Stimulated activated CD4-positive, alpha-beta T cell treated with anti-CD3 and anti-CD28 coated beads, Interleukin-4, amount 100 ng/mL, for 1 hour (primary cell): Measurements from ENCODE around the gene SIGLECL1.

ENCODE experiments used
- DNase-seq: peaks from one replicate; pipeline ENCODE4 v3.0.0-alpha.2; 2020

Gene SIGLECL1

DNA sequence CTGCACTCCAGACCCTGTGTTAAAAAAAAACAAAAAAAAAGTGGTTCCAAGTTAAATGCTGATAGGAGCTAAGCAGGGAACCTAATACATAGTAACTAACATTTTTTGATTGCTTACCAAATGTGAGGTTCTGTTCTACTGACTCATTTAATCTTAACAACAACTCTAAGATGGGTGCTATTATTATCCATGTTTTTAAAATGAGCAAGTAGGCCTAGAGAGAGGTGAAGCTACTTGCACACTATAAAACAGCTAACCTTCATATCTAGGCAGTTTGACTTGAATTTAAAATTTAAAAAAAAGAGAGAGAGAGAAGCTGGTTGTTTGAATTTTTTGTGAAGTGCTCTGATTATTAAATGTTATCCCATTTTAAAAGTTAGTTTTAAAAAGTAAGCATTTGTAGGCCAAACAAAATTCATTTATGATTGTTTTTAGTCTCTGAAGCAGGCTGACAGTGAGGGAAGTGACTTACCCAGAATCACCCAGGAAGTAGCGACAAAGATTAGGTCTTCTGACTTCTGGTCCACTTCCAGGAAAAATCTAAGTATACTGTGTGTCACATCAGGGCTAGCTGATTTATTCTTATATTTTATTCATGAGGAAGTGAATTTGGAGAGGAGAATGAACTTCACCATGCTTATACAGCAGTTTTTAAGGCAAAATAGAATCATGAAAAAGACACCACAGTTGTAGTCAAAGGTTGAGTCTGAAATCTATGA is 2.4 kb downstream of the SIGLECL1 start:
- no peak for DNase-seq

DNA sequence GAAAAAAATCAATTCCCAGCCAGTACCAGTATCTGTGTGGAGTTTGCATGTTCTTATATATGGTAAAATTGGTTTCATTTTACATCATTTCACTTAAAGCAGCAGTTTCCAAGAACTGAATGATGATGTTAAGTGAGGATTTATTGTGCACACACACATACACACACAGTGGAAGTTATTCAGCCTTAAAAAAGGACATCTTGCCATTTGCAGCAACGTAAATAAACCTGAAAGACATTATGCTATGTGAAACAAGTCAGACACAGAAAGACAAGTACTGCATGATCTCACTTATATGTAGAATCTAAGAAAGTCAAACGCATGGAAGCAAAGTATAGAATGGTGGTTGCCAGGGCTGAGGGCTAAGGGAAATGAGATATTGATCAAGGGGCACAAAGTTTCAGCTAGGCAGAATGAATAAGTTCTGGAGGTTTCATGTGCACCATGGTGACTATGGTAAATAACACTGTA is 5.3 kb downstream of the SIGLECL1 start:
- DNase-seq, result no peak

DNA sequence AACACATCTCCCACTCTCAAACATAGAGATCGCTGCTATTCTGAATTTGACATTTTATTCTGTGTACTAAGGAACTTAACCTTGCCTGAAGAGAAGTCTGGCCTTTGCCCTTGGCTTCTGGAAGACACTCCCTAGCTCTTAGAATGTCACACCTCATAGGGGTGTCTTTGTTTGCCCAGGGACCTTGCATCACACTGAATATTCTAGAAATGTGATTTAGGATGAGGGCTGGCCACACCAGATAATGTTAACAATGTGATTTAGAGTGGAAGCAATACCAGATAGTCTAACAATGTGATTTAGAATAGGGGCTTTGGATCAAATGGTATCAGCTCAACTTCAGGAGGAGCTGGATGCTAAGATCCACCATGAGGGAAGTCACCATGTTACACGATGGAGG is 6.6 kb downstream of the SIGLECL1 start:
- DNase-seq, result no peak

DNA sequence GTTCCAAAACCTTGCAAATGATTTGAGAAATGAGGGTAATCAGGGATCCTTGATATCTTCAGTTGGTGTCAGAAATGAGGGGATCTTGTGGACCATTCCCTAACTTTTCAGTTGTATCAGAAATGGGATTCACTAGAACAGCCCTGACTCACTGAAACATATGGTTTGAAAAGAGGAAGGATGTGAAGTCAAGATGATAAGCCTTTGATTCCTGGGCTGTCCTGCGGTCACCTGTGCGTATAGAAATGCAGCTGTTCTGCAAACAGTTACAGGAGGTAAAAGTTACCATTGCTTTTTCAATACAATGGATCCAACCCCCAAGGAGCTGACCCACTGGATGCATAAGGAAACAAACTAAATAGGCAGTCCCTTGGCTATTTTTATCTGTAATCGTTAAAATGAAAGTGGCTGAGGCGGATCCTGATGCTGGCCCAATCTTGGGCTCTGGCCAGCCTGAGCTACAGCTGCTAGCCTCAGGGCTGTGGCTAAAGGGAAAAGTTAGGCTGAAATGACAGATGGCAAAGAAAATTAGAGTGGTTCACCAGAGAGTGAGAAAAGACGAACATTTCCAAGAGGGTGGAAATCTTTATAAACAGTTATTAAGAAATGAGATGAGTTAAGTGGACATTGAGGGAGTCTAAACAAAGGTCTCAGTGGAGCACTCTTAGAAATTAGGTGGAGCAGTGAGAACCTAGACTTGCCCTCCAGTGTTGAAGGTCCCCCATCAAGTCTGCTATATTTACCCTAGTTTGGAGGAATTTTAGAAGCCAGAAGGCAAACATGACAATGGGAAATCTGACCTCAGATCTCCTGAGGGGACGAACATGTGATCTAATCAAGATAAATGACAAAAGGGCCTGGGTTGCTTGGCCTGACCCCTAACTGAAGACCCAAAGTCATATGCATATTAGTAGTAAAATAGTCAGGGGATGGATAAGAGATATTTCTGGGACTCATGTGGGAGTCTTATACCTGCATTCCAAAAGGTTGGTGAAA is 7.6 kb downstream of the SIGLECL1 start:
- no peak for DNase-seq

DNA sequence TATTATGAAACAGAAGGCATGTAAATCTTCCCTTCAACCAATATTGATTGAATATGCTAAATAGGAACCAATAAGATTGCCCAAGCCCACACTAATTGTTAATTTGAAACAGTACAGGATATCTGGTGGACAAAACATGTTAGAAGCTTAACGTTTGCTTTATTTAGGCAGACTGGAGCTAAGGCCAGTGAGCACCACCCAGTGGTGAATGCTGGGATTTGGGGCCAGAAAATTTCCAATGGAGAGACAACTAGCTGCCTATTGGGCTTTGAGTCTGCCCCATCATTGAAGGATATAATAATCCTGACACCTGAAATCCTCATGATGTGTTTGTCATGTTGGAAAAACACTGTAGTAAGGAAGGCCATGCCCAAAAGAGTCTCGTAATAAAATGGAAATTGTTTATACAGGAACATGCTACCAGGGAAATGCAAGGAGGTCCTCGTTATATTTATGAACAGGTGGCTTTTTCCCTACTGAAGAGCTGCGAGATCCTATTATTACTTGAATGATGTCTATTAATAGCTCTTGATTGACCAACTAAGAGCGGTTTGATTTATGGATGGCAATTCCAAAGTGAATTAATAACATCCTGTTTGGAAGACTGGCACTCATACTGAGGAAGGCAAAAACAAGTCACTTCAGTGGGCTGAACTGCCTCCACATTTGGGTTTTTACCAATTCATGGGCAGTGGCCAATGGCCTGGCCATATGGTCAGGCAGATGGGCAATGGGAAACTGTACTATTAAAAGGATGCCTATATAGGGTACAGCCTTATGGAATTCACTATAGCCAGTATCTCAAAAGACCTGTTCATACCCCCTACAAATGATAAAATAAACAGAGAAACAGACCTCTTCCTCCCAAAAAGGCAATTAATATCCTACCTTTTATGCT is 8.7 kb downstream of the SIGLECL1 start:
- DNase-seq, result peak; percentile 37

DNA sequence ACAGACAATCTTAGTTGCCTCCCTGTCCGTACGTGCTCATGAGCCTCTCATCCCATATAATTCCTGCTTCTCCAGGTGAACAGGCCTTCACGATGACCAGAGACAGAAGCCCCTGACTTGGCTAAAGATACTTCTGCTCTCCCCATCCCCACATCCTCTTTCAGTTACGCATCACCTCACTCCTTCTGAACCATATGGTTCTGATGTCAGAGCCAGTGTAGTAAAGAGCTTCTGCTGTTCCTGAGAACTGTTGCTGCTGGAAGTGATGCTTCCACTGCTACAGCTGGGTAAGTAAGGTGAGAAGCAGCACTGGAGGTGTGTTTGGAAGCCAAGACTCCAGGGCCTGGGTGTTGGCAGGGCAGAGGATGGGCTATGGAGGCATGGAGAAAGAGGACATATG is 12.9 kb downstream of the SIGLECL1 start:
- DNase-seq, result no peak

DNA sequence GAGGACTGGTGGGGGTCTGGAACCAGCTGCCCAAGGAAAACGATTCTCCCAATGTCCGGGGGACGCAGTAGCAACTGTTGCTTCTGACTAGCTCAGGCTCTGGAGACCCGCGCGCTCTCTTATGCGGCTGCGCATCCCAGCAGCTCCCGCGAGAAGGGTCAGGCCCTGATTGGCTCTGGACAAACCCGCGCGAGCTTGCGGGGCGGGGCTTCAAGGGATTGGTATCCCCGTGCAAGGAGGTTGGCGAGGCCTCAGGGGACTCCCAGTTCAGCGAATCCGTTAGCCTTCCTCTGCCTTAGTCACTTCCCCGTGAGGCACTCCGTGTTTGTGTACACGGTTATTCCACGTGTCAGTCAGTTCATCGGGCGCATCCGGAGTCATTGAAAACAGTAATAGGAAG is 20.2 kb downstream of the SIGLECL1 start:
- no peak for DNase-seq

DNA sequence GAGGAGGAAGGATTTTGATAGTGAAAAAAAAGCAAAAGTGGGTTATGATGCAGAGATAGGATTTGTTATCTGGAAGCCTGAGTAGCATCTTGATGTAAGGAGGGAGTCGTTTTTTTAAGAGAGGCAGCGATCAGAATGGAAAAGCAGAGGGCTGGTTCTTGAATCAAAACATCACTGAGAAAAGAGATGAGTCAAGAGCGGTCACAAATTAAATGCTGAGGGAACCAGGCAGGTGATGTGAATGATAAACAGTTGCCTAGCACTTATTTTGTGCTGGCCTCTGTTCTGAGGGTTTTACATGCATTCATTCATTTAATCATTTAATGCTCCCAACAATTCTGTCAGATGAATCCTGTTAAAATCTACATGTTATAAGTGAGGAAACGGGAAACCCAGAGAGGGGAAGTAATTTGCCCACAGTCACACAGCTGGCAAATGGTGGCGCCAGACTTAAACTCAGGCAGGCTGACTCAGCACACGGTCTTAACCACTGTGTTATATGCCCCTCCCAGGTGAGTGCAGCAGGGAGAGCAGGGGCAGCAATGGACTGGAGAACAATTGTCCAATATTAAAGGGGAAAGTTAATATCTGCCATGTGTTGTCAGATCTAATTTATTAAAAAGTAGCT is 21.4 kb downstream of the SIGLECL1 start:
- DNase-seq, result no peak

DNA sequence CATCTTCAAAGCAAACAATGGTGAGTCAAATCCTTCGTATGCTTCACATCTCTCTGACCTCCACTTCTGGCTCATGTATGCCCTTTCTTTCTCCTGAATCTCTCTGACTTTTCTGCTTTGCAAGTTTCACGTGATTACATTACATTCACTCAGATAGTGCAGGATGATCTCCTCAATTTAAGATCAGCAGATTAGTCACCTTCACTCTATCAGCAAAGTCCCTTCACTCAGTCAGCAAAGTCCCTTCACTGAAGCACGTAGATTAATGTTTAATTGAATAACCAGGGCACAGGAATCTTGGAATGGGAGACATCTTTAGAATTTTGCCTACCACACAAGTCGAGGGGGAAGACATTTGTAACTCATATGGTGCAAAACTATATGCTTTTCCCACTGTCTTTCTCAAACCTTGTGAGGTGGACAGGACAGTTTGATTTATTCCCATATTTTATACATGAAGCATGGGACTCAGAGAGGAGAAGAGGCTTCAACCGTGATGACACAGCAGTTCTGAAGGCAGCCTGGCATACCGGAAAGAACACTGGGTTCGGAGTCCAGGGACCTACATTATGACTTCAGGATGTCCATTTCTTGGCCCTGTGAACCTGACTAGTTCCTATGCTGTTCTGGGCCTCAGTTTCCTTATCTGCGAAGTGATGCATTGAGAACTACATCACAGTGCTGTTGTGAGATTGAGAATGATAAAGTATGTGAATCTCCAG is 23.3 kb downstream of the SIGLECL1 start:
- DNase-seq, result no peak

DNA sequence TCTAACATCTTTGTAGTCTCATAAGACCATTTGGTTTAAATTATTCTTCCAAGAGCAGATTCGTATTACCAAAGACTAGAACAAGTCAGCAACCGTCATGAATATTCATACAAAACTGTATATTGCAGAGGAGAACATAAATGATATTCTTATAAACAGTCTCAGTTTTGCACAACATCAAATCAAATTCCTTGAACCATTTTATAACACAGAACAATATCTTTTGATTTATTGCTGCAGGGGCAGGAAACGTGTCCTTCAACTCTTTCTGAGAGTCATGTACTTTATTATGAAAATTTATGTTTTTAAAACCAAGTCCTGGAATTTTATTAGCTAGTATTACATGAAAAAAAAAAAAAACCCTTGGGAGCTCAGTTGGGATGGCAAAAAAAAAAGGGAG is 26.2 kb downstream of the SIGLECL1 start:
- DNase-seq, result no peak

DNA sequence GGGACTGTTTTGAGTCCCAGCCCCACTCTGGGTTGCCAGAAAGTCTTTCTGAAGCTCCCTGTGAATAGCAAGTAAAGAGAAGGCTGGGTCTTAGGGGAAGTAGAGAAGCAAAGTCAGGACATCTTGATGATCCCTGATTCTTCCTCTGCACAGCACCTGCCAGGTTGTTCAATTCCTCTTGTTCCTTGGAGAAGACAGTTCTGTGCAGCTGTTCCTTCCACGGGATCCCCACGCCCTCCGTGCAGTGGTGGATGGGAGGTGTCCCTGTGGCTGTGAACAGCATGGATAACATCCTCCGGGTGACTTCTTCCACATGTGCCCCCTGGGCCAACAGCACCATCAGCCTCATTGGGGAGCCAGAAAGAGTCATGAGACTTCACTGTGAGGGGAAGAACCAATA is 31.5 kb downstream of the SIGLECL1 start:
- no peak for DNase-seq

DNA sequence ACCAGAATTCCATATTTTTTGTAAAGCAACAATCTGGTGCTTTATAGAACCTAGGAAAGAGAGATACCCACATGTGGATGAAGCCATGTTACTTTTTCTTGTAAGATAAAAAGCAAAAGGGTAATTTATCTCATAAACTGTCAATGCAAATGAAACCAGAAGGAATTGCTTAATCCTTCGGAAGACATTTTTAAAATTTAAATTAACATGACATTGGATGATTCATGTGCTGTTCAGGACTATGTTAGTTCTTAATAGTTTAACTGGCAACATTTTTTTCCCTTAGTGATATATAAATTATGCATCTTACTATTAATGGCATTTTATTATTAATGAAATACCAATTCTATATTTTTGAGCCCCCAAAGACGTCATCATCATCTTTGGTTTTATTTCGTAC is 34.8 kb downstream of the SIGLECL1 start:
- no peak for DNase-seq

DNA sequence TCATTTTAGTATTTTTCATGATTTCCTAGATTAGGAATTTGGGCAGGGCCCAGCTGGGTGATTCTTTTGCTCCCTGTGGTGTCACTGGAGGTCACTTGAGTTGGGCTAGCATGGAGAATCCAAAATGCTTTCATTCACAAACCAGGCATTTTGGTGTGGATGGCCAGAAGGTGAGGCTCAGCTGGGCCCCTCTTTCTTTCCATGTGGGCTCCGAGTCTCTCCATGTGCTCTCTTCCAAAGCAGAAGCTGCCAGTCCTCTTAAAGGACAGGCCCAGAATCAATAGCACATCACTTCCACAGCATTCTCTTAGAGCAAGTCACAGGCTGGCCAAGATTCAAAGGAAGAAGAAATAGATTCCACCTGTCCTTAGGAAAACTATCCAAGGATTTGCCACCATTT is 38.8 kb downstream of the SIGLECL1 start:
- DNase-seq, result no peak

DNA sequence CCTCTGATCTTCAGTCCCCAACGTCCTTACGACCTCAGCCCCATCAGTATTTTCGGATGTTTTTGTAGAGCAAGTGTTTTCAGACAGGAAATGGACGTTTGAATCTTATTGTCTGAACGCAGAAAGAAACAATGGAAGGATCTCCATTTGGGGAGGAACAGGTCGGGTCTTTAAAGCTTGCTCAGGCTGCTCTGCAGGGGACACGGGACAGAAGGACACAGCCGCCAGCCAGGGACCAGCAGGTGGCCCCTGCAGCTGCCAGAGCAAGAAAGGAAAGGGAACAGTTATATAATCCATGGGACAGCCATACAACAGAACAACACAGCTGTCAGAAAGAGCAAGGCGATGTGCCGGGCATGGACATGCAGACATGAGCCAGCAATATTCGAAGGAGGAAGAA is 42.1 kb downstream of the SIGLECL1 start:
- DNase-seq, result no peak

DNA sequence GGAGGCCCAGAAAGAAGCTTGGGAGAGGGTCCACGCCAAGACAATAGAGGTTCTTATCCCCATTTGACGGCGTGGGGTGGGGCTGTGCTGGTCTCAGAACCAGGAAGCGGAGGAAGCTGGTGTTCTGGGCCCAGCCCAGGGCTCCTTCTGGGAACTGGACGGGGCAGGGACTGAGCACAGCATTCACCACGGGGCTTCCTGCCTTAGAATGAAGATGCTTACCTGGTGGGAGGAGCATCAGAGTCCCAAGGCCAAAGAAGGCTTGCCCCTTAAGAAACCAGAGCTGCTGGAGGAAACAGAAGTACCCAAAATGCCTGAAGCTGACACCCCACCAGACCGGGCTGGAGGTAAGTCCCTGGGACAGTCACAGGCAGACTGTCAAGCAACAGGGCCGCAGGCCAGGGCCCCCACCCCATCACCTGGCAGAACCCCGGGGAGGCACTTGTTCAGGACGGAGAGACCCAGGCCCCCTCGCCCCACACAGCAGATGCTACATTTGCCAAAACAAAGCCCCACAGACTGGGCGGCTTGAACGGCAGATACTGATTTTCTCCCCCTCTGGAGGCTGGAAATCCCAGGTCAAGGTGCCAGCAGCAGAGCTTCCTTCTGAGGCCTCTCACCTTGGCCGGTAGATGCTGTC is 42.8 kb downstream of the SIGLECL1 start:
- DNase-seq, result no peak

DNA sequence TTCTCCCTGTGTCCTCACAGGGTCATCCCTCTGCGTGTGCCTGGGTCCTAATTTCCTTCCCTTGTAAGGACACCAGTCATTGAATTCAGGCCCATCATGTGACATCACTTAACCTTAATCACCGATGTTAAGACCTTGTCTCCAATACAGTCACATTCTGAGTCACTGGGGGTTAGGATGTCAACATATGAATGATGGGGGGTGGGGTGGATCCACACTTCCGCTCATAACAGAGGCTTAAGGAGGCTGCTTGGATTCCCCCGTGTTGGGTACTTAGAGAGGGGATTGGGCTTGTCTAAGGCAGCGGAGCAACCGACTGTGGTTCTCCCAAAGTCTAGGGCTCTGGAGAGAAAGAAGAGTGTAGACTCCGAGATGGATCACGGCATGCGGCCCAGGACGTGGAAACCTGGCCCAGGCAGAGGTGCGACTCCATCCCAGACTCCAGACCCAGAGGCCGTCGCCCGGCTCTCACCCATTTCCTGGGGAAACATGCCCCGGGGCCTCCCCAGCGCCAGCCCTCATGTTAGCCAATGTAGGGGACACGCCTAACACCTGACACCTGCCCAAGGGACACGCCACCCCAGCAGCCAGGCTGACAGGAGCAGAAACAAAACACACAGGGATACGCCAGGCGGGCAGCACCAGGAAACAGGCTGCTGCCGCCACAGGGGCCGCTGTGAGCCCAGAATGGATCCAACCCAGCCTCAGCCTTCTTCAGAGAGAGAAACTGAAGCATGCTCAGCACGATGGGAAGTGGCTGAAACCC is 43.5 kb downstream of the SIGLECL1 start:
- DNase-seq, result no peak

DNA sequence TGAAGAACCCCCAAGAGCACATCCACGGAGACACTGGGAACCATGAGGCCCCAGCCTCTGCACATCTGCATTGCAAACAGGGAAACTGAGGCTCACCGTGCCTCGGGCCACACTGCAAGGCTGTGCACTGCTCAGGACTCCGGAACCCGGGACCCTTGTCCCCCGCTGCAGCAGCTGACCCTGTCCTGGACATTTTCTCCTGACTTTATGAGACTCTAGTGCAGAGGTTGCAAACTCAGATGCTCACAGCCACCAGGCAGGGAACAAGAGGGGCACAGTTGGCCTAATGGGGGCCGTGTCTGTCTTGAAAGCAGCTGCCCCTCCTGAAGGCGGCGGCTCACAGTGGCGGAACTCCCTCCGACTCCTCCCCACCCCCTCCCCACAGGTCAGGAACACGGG is 44.1 kb downstream of the SIGLECL1 start:
- DNase-seq, result no peak

DNA sequence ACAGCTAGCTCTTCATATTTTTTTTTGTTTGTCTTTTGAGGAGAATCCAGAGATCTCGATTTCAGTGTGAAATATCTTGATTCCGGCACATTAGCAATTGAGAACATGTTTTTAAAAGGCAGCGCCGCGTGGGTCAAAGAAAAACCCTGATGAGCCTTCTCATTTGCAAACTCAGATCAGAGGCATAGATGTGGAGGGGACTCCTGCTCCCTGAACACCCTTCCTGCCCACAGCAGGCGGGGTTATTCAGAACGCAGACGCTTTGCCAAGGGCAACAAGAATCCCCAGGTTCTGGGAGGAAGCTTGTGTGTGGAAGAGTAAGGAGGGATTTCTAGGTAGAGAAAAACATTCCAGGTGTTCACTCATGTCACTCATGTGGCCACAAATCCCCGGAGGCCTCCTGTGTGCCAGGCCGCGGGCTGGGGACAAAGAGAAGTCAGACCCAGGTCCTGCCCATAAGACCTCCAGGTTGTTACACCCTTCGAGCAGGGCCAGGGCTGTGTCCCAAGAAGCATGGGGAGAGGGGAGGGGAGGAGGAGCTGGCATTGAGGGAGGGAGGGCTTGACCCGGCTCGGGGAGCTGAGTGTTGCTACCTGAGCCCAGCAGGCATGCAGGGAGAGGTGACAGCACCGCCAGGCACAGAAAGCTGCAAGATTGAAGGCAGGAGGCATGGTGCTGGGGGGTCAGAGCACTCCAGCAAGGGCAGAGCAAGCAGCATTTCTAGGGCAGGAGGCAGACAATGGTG is 44.7 kb downstream of the SIGLECL1 start:
- DNase-seq, result no peak

DNA sequence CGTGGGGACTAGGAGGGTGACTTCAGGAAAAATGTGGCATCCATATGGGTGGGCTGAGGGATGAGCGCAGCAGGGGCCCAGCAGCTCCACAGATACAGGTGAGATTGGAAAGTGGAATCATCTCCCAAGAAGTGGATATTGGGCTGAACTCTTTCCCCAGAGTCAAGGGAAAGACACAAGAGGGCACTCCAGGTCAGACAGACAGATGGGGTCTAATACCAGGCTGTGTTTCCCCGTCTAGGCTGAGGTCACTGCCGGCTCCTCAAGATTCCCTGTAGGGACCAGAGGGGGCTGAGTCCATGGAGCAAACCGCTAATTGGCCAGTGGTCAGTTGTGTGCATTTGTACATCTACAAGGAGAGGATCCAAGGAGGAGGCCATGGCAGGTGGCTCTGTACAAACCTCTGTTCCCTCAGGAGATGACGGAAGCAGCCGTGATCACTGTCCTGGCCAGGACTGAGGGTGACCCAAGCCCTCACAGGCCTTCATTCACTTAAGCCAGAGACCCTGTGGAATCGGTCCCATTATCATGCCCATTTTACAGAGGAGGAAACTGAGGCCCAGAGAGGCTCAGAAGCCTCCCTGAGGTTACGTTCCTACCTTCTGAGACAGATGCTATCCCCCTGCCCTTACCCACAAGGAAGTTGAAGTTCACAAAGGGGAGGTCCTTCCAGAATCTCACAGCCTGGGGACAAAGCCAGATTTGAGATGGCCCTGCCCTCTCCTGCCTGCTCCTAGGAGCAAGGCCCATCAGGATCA is 45.6 kb downstream of the SIGLECL1 start:
- DNase-seq, result no peak
